ELF-1 (cell line): ENCODE results near the gene CDC26.
"Not testable (repeated sequence)": the region's sequence is repeated elsewhere in the genome, so short reads cannot be mapped to it uniquely, and the experiment has no call there.

Experiments
- DNase-seq: peaks from one replicate; pipeline ENCODE4 v3.0.0-alpha.2; 2016; ENCODE audit warnings: low read depth, low spot score

Gene CDC26

DNA sequence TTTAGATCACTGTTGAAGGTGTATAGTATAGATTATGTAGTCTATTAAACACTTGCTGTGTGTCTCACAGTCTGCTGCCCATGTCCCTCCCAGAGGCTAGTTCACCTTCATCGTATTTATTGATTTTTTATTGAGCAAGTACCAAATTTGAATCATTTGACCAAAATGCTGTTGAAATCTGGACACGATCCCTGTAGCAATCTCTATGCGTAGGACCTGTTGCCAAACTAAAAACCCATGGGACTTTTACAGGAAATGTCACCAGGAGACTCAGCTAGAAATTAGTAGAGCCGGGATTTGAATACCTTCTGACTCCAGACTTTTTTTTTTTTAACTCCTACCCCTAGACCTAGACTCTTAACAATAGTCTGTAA, 36.5 kb downstream of the CDC26 start:
- DNase-seq = no peak

DNA sequence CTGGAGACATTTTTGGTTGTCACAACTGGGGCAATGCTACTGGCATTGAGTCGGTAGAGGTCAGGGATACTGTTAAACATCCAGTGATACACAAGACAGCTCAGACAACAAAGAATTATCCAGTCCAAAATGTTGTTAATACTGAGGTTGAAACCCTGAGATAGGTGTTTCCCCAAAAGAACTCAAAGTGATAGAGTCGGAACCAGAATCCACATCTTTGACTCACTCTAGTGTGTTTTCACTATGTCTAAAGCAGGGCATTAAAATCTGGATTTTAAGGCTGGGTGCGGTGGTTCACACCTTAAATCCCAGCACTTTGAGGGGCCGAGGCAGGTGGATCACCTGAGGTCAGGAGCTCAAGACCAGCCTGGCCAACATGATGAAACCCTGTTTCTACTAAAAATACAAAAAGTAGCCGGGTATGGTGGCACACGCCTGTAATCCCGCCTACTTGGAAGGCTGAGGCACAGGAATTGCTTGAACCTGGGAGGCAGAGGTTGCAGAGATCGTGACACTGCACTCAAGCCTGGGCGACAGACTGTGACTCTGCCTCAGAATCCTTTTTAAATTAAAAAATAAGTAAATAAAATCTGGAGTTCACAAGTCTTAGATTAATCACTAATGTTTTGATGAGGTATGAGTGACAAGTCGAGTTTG, 37.0 kb downstream of the CDC26 start:
- no peak for DNase-seq

DNA sequence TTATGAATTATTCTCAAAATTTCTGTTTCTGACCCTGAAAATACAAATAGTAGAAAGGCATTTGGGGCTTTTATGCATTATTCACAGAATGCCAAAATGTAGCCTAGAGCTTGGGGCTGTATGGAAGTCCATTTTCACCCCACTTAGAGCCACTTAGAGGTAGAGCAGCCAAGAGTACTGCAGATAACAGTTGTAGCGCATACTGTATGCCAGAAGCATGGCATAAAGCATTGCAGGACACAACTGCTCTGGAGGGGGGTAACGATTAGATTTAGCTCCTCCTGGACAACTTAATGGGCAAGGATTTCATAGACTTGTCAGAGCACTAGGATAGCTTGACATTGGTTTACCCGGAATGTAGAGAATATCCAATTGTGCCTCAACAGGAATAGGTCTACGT, 38.3 kb downstream of the CDC26 start:
- no peak for DNase-seq

DNA sequence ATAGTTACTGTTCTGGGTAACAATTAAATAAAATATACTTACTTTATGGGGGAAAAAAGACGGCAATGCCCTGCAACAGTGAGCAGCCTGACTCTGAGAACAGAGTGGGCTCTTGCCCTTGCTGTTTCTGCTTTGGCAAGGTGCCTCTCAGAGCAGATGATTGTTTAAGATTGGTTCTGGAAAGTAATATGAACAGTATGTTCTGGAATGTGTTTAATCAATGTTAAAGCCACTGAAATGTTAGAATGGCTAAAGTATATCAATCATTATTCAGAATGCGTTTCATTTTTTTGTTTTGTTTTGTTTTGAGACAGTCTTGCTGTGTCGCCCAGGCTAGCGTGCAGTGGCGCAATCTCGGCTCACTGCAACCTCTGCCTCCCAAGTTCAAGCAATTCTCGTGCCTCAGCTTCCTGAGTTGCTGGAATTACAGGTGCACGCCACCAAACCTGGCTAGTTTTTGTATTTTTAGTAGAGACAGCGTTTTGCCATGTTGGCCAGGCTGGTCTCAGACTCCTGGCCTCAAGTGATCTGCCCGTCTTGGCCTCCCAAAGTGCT, 39.6 kb downstream of the CDC26 start:
- not testable (repeated sequence) for DNase-seq

DNA sequence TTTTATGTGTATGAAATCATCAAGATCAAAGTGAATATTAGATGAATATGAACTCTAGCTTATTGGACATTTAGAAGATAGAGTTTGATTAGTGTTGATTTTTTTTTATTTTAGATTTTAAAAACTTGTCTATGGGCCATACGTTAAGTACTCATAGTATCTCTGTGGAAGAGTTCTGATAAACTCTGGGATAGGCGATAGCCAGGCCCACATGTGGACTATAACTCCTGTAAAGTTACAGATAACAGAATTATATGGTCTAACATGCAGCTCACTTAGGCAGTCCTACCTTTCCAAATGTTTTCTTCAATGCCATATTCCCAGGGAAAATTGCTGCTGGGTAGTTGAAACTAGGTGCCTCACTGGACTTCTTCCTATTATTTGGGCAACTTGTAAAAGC, 43.7 kb downstream of the CDC26 start:
- no peak for DNase-seq

DNA sequence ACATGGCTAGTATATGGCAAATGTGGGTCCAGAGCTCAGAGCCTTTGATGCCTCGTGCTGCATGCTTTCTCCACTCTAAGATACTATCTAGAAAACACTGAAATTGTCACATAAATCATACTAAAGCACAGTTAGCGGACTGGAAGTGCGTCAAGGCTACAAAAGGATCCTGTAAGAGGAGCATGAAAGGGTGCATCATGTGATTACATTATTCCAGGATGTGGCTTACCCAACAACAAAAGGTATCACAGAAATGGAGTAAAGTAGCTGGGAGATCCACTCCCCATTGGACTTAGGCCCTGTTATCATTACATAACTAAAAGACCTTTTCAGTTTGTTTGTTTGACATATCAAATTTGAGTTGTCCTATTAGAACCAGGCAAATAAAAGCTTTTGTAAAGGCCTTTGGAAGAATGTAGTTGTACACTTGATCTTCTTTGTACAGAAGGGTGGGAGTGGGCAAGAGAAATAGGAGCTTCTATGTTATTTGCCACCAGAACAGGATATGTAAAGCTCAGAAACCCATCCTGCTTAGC, 47.2 kb downstream of the CDC26 start:
- no peak for DNase-seq

DNA sequence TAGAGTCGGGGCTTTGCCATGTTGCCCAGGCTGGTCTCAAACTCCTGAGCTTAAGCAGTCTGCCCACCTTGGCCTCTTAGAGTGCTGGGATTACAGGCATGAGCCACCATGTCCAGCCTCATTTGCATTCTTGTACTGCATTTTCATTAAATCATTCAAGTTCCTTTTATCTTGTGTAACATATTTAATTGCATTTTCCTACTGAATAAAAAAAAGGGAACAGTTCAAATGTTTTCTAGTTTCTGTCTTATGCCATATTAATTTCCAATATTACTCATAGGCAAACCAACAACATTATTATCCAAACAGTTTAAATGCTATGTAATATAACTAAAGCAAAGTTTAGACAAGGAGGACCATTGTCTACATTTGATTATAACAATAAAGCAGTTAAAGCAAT, 47.9 kb downstream of the CDC26 start:
- DNase-seq = no peak

DNA sequence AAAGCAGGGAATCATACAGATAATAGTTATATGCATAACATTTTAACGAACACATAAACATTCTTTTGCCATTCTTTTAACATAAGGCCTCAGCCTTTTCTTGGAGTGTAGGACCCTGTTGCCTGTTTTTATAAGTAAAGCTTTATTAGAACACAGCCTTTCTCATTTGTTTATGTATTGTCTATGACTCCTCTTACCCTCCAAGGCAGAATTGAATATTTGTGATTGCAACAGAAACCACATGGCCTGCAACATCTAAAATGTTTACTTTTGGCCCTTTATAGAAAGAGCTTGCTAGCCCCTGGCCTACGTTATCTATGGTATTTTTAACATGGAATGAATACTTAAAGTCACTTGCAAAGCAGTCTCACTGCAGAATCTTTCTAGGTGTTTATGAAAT, 51.4 kb downstream of the CDC26 start:
- DNase-seq = no peak

DNA sequence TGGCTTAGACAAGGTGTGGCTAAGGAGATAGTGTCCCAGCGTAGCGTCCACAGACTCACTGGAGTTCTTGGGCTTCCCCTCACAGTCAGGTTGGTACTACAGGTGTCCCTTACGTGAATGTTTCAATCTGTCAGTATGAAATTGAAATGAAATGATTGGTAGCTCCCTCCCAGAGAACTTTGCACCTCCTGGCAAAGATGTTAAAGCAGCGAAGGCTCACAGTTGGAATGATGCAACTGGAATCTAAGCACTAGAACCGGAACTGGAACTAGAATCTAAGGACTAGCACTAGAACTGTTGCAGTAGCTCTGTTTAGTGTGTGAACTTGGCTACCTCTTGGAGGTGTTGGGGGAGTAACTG, 52.9 kb downstream of the CDC26 start:
- DNase-seq = no peak

DNA sequence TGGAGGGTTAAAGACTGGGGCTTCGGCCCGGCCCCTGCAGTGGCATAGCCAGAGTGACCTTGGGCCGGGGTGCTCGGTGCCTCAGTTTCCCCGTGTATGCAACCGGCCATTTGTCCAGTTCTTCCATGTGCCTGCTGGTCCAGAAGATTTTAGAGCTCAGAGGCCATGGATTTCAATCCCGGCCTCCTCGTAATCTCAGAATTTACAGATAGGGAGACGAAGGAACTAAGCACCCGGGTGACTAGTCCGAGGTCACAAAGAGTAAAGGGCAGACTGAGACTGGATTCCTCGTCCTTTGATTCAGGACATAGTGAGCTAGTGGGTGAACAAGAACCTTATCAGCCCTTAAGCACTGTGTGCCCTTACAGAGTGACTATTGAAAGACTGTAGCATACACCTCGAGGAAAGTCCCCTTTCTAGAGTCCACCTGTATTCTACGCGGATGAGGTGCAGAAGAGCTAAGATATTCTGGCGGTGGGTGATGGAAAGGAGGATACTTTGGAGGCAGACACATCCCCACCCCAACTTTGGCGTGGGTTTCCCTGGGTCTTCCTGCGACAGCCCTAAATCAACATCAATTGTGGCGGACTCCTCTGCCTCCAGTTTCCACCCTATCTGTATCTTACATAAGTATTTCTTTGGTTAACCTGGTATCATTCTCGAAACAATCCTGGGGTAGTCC, 53.4 kb downstream of the CDC26 start:
- DNase-seq = no peak

DNA sequence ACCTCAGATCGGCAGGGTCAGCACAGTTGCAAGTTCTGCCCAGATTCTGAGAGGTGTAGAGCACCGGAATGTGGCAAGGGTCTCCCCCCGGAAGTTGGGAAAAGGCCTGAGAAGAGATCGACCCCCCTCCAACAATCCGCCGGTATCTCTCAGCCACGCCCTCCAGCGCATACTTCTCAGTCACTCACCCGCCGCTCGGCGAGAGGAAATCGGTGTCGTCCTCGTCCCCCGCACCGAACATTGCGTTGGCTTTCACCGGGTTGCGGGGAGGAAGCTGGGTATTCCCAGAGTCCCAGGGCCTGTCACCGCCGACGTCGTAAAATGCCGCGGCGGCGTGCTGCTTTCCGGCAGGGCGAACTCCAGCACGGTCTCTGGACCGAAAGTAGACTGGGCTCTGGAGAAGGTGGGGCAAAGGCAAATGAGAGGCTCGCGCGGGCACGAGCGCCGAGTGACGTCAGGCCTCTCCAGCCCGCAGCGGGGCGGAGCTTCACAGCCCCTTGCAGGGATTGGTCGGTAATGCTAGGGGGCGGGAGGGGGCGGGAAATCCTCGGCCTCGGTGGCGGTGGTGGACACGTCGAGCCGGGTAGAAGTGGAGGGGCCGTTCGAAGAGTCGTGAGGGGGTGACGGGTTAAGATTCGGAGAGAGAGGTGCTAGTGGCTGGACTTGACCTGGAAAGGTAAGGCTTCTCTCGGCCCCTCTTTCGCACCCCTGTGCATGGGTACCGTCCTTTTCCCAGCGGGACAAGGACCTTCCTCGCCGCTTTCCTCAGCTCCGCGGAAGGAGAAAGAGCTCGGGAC, 54.2 kb downstream of the CDC26 start, which contains the start of the genes FKBP15 and SLC31A1:
Gene FKBP15, minus strand, starts transcription at position 275 of the 797 bp plus-strand sequence. Its CDS starts 34 bp downstream, at position 241.
Gene SLC31A1, plus strand, starts transcription at position 542 of the 797 bp plus-strand sequence. CDS start 34,605 bp downstream, outside the sequence.
- peak; percentile 100 for DNase-seq

DNA sequence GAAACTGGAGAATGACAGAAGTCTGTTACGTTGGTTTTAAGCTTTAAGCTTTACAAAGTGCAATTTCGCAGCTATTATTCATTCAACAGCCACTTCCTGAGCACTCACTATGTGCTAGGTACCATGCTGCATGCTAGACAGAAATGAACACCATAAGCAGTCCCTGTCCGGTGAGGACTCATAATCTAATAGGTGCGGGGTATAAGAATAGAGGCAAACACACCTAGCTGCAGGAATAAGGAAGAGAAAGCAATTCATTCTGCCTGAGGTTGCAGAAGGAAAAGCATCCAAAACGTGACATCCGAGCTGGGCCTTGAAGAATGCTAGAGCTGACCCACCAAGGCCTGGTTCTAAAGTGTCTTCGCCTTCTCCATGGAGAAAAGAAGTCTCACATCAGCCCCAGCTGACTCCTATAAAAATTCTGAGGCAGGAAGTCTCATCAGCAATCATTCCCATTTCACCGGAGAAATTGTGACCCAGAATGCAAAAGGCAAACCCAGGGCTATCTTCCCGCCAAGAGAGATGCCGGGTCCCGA, 54.8 kb downstream of the CDC26 start:
- DNase-seq = no peak

DNA sequence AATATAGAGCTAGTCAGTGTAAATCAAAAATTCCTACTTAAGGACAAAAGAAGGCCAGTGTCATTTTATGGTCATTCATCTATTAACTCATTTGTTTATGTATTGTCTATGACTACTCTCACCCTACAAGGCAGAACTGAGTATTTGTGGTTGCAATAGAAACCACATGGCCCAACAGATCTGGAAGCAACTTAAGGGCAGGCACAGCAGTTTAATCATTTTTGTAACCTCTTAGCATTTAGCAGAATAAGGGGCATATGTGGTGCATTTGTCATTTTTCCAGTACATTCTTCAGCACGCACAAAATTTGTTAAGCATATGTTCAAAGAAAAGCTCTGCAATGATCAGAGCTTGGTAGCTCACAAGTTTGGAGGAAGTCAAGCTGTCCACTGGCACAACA, 55.4 kb downstream of the CDC26 start:
- DNase-seq = no peak

DNA sequence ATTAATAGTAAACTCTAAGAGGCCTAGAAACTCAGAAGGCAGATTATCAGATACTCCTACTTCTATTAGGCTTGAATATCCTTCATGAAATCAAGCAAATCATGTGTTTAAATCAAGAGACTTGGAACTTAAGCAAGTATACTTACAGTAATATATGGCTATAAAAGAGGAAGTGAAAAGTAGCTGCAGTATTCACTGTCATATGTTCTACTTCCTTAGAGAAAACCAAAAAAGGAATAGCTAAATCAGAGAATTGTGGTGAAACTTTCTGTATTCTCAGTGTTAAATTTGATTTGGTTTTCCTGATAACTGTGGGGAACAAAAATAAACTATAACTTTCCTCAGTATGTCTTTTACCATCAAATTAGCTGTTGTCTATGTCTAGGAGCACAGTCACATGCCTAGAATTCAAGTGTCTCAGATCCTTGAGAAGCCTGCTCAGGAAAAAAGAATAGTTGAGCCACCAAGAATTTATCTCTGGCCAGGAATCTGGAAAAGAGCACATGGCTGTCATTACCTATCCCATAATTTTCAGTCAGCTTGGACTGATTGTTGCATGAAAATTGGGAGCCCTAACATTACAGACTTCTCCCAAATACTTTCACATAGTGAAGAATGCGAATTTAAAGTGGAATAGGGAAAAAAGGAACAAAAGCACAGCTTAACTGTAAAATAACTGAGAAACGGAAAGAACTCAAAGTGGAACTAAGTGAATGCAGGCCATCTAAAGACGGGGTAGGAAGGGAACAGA, 56.0 kb downstream of the CDC26 start:
- DNase-seq = no peak
